Thyroid gland (tissue), 4 donors: ENCODE results near the gene COL20A1. TPM values are rescaled to one million over a fixed set of nuclear protein-coding genes. Genes with fewer than 3 reads are reported as not detected.

Experiments
- DNase-seq, 2 donors: peaks; one replicate each; pipeline ENCODE4 v3.0.0-alpha.2; 2019
- H3K27ac ChIP-seq, 3 donors: fragments of 200-600 bp; sonication (generic); 1 replicate in 2 of 3; 2 replicates in 1 of 3; pipeline ENCODE4 v1.5.1; 2016 to 2019; ENCODE audit warnings: mild to moderate bottlenecking in 1 of 3, moderate library complexity in 1 of 3
- H3K27me3 ChIP-seq: fragments of 200-600 bp; sonication (generic); one replicate; pipeline ENCODE4 v1.5.1; 2019
- H3K36me3 ChIP-seq, 2 donors: fragments of 200-600 bp; sonication (generic); one replicate each; pipeline ENCODE4 v1.5.1; 2016 to 2019
- H3K4me1 ChIP-seq, 2 donors: fragments of 200-600 bp; sonication (generic); one replicate each; pipeline ENCODE4 v1.5.1; 2017 to 2019
- H3K4me3 ChIP-seq, 3 donors: fragments of 200-600 bp; sonication (generic); replicated peaks in 1 of 3; 1 replicate in 2 of 3; 2 replicates in 1 of 3; pipeline ENCODE4 v1.5.1; 2016; ENCODE audit warnings: mild to moderate bottlenecking in 1 of 3
- H3K9me3 ChIP-seq: fragments of 200-600 bp; sonication (generic); one replicate; pipeline ENCODE4 v1.5.1; 2017
- CTCF ChIP-seq, 6 experiments: fragments of 200-600 bp in 3 of 6; fragments of 450-650 bp in 3 of 6; sonication (generic) in 3 of 6; IDR thresholded peaks; one replicate each; pipeline ENCODE4 v1.5.1; 2016 to 2019; ENCODE audit warnings: antibody characterized with exemption in 6 of 6, mild to moderate bottlenecking in 2 of 6, inconsistent platforms in 1 of 6, moderate library complexity in 1 of 6
- POLR2A ChIP-seq, 2 donors: fragments of 450-650 bp; IDR thresholded peaks; one replicate each; pipeline ENCODE4 v1.6.1; 2017; ENCODE audit warnings: antibody characterized with exemption in 2 of 2, mild to moderate bottlenecking in 2 of 2, moderate library complexity in 1 of 2
- WGBS, 2 donors: methylation state at CpG; one replicate each; pipeline ENCODE4 v1.1.5; 2017; 5-methylcytosine and 5-hydroxymethylcytosine counted together
- intact Hi-C: fragments of 100-400 bp; cut with DNase I; formaldehyde crosslinking; loops from one replicate; pipeline ENCODE4 v1.15.1; 2023
- total RNA-seq, 4 donors: library from RNA; depleted of rRNA; stranded (reverse); fragments of >200 nt; gene quantifications; one replicate each; pipeline ENCODE4 v1.2.3, GENCODE V29; 2016

Gene COL20A1
- total RNA-seq, 4 donors from 2014 or later: 0.13 TPM; not detected in 3

GRCh38 chr20:63321148-63321831, 28.3 kb downstream of the COL20A1 start:
- peak; percentile 90 to 92 for DNase-seq
- TF ChIP-seq POLR2A (IDR thresholded peaks at IDR 0.05) (no peak), CTCF (IDR thresholded peaks at IDR 0.05) (no peak)
- no peak overlapping the region for H3K27ac ChIP-seq
- WGBS, 2 donors: 37 to 40% methylated on average over 13 to 15 of the region's 20 CpGs
- H3K27me3 ChIP-seq: no peaks in the 10 kb centered on the region
- H3K36me3 ChIP-seq: no peaks in the 10 kb centered on the region
- intact Hi-C loops: loop anchor here (5.0 kb wide), 1 partner anchor 41 kb away; the partner anchor contains the start of gene CHRNA4
- no peak overlapping the region for H3K4me3 ChIP-seq
- peaks cover 0 to 10% of the 10 kb centered on the region in 2 donors for H3K4me1 ChIP-seq
- no peaks in the 10 kb centered on the region for H3K9me3 ChIP-seq

- Histone ChIP-seq H3K36me3 (no peaks in the 10 kb centered on the region), H3K4me1 (peaks cover 0 to 10% of the 10 kb centered on the region in 2 donors), H3K4me3 (no peak overlapping the region), H3K27ac (no peak overlapping the region), H3K27me3 (no peaks in the 10 kb centered on the region), H3K9me3 (no peaks in the 10 kb centered on the region)
- intact Hi-C loops: loop anchor here (5.0 kb wide), 1 partner anchor 40 kb away; the partner anchor contains the start of gene CHRNA4
- 83 to 84% methylated on average over 20 to 30 of the region's 34 CpGs for WGBS, 2 donors
- DNase-seq: peak in 1 of 2 donors; percentile 1
- TF ChIP-seq POLR2A (IDR thresholded peaks at IDR 0.05) (no peak), CTCF (IDR thresholded peaks at IDR 0.05) (no peak)
Measured at GRCh38 chr20:63322146-63322932, 29.4 kb downstream of the COL20A1 start.

- H3K4me3 ChIP-seq: no peak overlapping the region
- no peaks in the 10 kb centered on the region for H3K9me3 ChIP-seq
- DNase-seq: no peak
- TF ChIP-seq POLR2A (IDR thresholded peaks at IDR 0.05) (no peak), CTCF (IDR thresholded peaks at IDR 0.05) (no peak)
- intact Hi-C loops: loop anchor here (5.0 kb wide), 1 partner anchor 39 kb away; the partner anchor contains the start of gene CHRNA4
- no peaks in the 10 kb centered on the region for H3K36me3 ChIP-seq
- H3K4me1 ChIP-seq: peaks cover 0 to 10% of the 10 kb centered on the region in 2 donors
- WGBS, 2 donors: 49 to 51% methylated on average over 12 to 15 of the region's 15 CpGs
- no peak overlapping the region for H3K27ac ChIP-seq
- no peaks in the 10 kb centered on the region for H3K27me3 ChIP-seq
Measured at GRCh38 chr20:63322933-63323273, 29.9 kb downstream of the COL20A1 start.

GRCh38 chr20:63323357-63323981, 30.5 kb downstream of the COL20A1 start:
- Histone ChIP-seq H3K36me3 (no peaks in the 10 kb centered on the region), H3K9me3 (no peaks in the 10 kb centered on the region), H3K27ac (no peak overlapping the region), H3K27me3 (no peaks in the 10 kb centered on the region), H3K4me3 (no peak overlapping the region), H3K4me1 (peaks cover 0 to 10% of the 10 kb centered on the region in 2 donors)
- no peak for DNase-seq
- intact Hi-C loops: loop anchor here (5.0 kb wide), 1 partner anchor 39 kb away; the partner anchor contains the start of gene CHRNA4
- TF ChIP-seq POLR2A (IDR thresholded peaks at IDR 0.05) (no peak), CTCF (IDR thresholded peaks at IDR 0.05) (no peak)
- 61 to 74% methylated on average over 17 of the region's 18 CpGs for WGBS, 2 donors
